H9 (cell line): ENCODE measurements around the gene CSRNP3. TPM values are rescaled to one million over a fixed set of nuclear protein-coding genes. Genes with fewer than 3 reads are reported as not detected.

ENCODE experiments used
- DNase-seq: peaks from one replicate; pipeline ENCODE4 v3.0.0-alpha.2; 2017
- H2AFZ ChIP-seq: one replicate; pipeline ENCODE4 v1.6.1; 2013; ENCODE audit warnings: mild to moderate bottlenecking, low read length, control low read depth, moderate library complexity
- H2AK5ac ChIP-seq: 2 replicates; pipeline ENCODE4 v1.6.1; 2013; ENCODE audit warnings: low read length, control low read depth, mixed read lengths; ENCODE audit not compliant: insufficient read length
- H2BK120ac ChIP-seq: one replicate; pipeline ENCODE4 v1.6.1; 2013; ENCODE audit warnings: low read depth, mild to moderate bottlenecking, low read length, control low read depth, inconsistent platforms; ENCODE audit not compliant: poor library complexity, severe bottlenecking
- H2BK12ac ChIP-seq: 2 replicates; pipeline ENCODE4 v1.6.1; 2013; ENCODE audit warnings: low read length, control low read depth, mixed read lengths, low read depth; ENCODE audit not compliant: insufficient read length
- H2BK15ac ChIP-seq: 2 replicates; pipeline ENCODE4 v1.6.1; 2013; ENCODE audit warnings: low read depth, low read length, control low read depth
- H2BK20ac ChIP-seq: one replicate; pipeline ENCODE4 v1.6.1; 2013; ENCODE audit warnings: low read depth, mild to moderate bottlenecking, low read length, control low read depth, inconsistent platforms; ENCODE audit not compliant: poor library complexity, severe bottlenecking
- H2BK5ac ChIP-seq: 2 replicates; pipeline ENCODE4 v1.6.1; 2013; ENCODE audit warnings: low read length, control low read depth, mixed read lengths; ENCODE audit not compliant: insufficient read length
- H3K14ac ChIP-seq: 2 replicates; pipeline ENCODE4 v1.6.1; 2013; ENCODE audit warnings: low read length, control low read depth; ENCODE audit not compliant: insufficient read depth
- H3K18ac ChIP-seq: 2 replicates; pipeline ENCODE4 v1.6.1; 2013; ENCODE audit warnings: low read depth, mild to moderate bottlenecking, mixed read lengths, low read length, control low read depth; ENCODE audit not compliant: insufficient read length
- H3K23ac ChIP-seq: 2 replicates; pipeline ENCODE4 v1.6.1; 2013; ENCODE audit warnings: low read length, control low read depth, mixed read lengths, low read depth; ENCODE audit not compliant: insufficient read length
- H3K23me2 ChIP-seq: 2 replicates; pipeline ENCODE4 v1.6.1; 2013; ENCODE audit warnings: low read depth, mild to moderate bottlenecking, mixed read lengths, low read length, control low read depth; ENCODE audit not compliant: insufficient read length, poor library complexity, severe bottlenecking
- H3K27ac ChIP-seq: 2 replicates; pipeline ENCODE4 v1.5.1; 2013; ENCODE audit warnings: low read length, control low read depth, mixed read lengths, low read depth; ENCODE audit not compliant: insufficient read length
- H3K27me3 ChIP-seq: 2 replicates; pipeline ENCODE4 v1.6.1; 2013; ENCODE audit warnings: low read length, control low read depth, inconsistent platforms; ENCODE audit not compliant: insufficient read depth
- H3K4ac ChIP-seq: 2 replicates; pipeline ENCODE4 v1.6.1; 2013; ENCODE audit warnings: low read depth, mild to moderate bottlenecking, control low read depth, inconsistent platforms, low read length, moderate library complexity
- H3K4me1 ChIP-seq: 2 replicates; pipeline ENCODE4 v1.6.1; 2013; ENCODE audit warnings: low read length, control low read depth, inconsistent platforms; ENCODE audit not compliant: insufficient read depth
- H3K4me2 ChIP-seq: 2 replicates; pipeline ENCODE4 v1.6.1; 2013; ENCODE audit warnings: low read length, control low read depth, mixed read lengths; ENCODE audit not compliant: insufficient read length, insufficient read depth
- H3K56ac ChIP-seq: 2 replicates; pipeline ENCODE4 v1.6.1; 2013; ENCODE audit warnings: low read depth, mild to moderate bottlenecking, mixed read lengths, low read length, control low read depth; ENCODE audit not compliant: insufficient read length
- H3K79me1 ChIP-seq: 2 replicates; pipeline ENCODE4 v1.6.1; 2013; ENCODE audit warnings: low read depth, mild to moderate bottlenecking, moderate library complexity, low read length, control low read depth, inconsistent platforms; ENCODE audit not compliant: insufficient read depth, poor library complexity, severe bottlenecking
- H3K79me2 ChIP-seq: 2 replicates; pipeline ENCODE4 v1.6.1; 2013; ENCODE audit warnings: low read length, control low read depth, inconsistent platforms; ENCODE audit not compliant: insufficient read depth
- H3K9ac ChIP-seq: 2 replicates; pipeline ENCODE4 v1.6.1; 2013; ENCODE audit warnings: low read length, control low read depth, mixed read lengths; ENCODE audit not compliant: insufficient read length; ENCODE audit errors: extremely low read depth
- H3K9me3 ChIP-seq: one replicate; pipeline ENCODE4 v1.6.1; 2013; ENCODE audit warnings: low read depth, low read length, inconsistent platforms; ENCODE audit not compliant: control insufficient read depth
- H3T11ph ChIP-seq: one replicate; pipeline ENCODE4 v1.6.1; 2013; ENCODE audit warnings: mild to moderate bottlenecking, low read length, control low read depth, inconsistent platforms
- H4K20me1 ChIP-seq: one replicate; pipeline ENCODE4 v1.6.1; 2013; ENCODE audit not compliant: control insufficient read depth, insufficient read length, insufficient read depth
- H4K5ac ChIP-seq: 2 replicates; pipeline ENCODE4 v1.6.1; 2013; ENCODE audit warnings: low read depth, mild to moderate bottlenecking, mixed read lengths, low read length, control low read depth; ENCODE audit not compliant: insufficient read length
- H4K8ac ChIP-seq: replicated peaks from 2 replicates; pipeline ENCODE4 v1.6.1; 2013; ENCODE audit warnings: low read length, control low read depth, mixed read lengths, low read depth; ENCODE audit not compliant: insufficient read length
- H4K91ac ChIP-seq: 2 replicates; pipeline ENCODE4 v1.6.1; 2013; ENCODE audit warnings: low read depth, mild to moderate bottlenecking, moderate library complexity, mixed read lengths, low read length, control low read depth; ENCODE audit not compliant: insufficient read length
- H3K27ac Mint-ChIP-seq, 3 experiments: 2 replicates in 2 of 3; 3 replicates in 1 of 3; pipeline ENCODE4 v1.8.0; 2020 to 2021; ENCODE audit warnings: mixed read lengths in 3 of 3, mild to moderate bottlenecking in 1 of 3, moderate library complexity in 1 of 3
- H3K27me3 Mint-ChIP-seq: 2 replicates; pipeline ENCODE4 v1.8.0; 2021; ENCODE audit warnings: low read depth, mild to moderate bottlenecking, moderate library complexity, mixed read lengths
- H3K36me3 Mint-ChIP-seq, 3 experiments: 2 replicates in 2 of 3; 3 replicates in 1 of 3; pipeline ENCODE4 v1.8.0; 2020 to 2021; ENCODE audit warnings: low read depth in 3 of 3, mixed read lengths in 3 of 3; ENCODE audit not compliant: insufficient read depth in 1 of 3
- H3K4me1 Mint-ChIP-seq, 2 experiments: 2 replicates each; pipeline ENCODE4 v1.8.0; 2020; ENCODE audit warnings: mixed read lengths in 2 of 2
- H3K4me3 Mint-ChIP-seq, 2 experiments: 2 replicates in 1 of 2; 3 replicates in 1 of 2; pipeline ENCODE4 v1.8.0; 2020 to 2021; ENCODE audit warnings: mild to moderate bottlenecking in 2 of 2, mixed read lengths in 2 of 2, moderate library complexity in 1 of 2
- H3K9me3 Mint-ChIP-seq, 2 experiments: 2 replicates in 1 of 2; 3 replicates in 1 of 2; pipeline ENCODE4 v1.8.0; 2020; ENCODE audit warnings: mild to moderate bottlenecking in 2 of 2, mixed read lengths in 2 of 2, moderate library complexity in 1 of 2
- WGBS: extraction: QIAGEN DNeasy Blood & Tissue Kit; methylation state at CpG from one replicate; pipeline ENCODE4 v1.1.7; 2013; ENCODE audit warnings: missing lambda C conversion rate, low lambda C conversion rate, mixed read lengths; ENCODE audit not compliant: insufficient read length; ENCODE audit errors: extremely low coverage; 5-methylcytosine and 5-hydroxymethylcytosine counted together
- total RNA-seq: library from RNA; stranded (reverse); gene quantifications from 2 replicates; pipeline ENCODE4 v1.2.1, GENCODE V29; 2021
- TF ChIP-seq, protein P1 (sequence below): fragments of 200-600 bp; sonication (generic); conservative IDR thresholded peaks from 3 replicates; pipeline ENCODE4 v1.8.0; 2021; ENCODE audit warnings: antibody characterized with exemption, mild to moderate bottlenecking

Gene CSRNP3
- total RNA-seq, 1 experiment from 2014 or later: 3.6 TPM

DNA sequence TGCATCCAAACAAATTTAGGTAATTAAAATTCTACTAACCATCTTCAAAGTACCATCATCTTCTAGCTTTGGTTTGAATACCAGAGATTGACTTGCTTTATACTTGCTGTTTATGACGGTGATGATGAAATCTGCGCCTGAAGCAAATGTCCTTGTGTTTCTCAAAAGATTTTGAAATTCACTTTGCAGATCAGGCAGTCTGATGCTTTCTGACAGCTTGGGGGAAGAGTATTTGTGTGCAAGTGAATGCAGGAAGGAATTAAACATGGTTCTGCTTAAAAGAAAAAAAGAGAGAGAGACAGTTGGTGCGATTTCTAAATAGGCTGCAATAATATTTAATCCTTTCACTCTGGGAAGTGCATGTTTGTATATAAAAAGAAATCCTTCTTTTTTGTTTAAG, 29.6 kb downstream of the CSRNP3 start:
- H3K9me3 ChIP-seq: no peaks in the 10 kb centered on the region
- H3K56ac ChIP-seq: no peak overlapping the region
- Mint-ChIP-seq H3K9me3 (no peaks in the 10 kb centered on the region), H3K36me3 (peaks cover 0 to 2% (median 0%) of the 10 kb centered on the region in 3 experiments; a peak in 2 of 7 replicates), H3K27me3 (no peaks in the 10 kb centered on the region), H3K27ac (peak overlapping the region in 2 of 3 experiments; percentile 1 to 31; a peak in 4 of 7 replicates), H3K4me3 (no peak overlapping the region), H3K4me1 (no peaks in the 10 kb centered on the region)
- no peak overlapping the region for H2BK15ac ChIP-seq
- no peak overlapping the region for H4K8ac ChIP-seq
- no peak overlapping the region for H3K18ac ChIP-seq
- H3K23ac ChIP-seq: no peak overlapping the region
- H3K9ac ChIP-seq: no peak overlapping the region
- H3K79me1 ChIP-seq: no peaks in the 10 kb centered on the region
- no peak for DNase-seq
- H4K20me1 ChIP-seq: no peaks in the 10 kb centered on the region
- no peak overlapping the region for H2BK5ac ChIP-seq
- no peak overlapping the region for H4K5ac ChIP-seq
- no peak overlapping the region for H2AFZ ChIP-seq
- H3K27me3 ChIP-seq: no peaks in the 10 kb centered on the region
- H3K79me2 ChIP-seq: no peaks in the 10 kb centered on the region
- WGBS: no CpG with 5 or more reads among the region's 3 CpGs
- no peak overlapping the region for H4K91ac ChIP-seq
- H3K4ac ChIP-seq: no peak overlapping the region
- H3K4me2 ChIP-seq: no peak overlapping the region
- no peak overlapping the region for H2BK12ac ChIP-seq
- H2BK20ac ChIP-seq: no peak overlapping the region
- TF ChIP-seq, protein P1, sequence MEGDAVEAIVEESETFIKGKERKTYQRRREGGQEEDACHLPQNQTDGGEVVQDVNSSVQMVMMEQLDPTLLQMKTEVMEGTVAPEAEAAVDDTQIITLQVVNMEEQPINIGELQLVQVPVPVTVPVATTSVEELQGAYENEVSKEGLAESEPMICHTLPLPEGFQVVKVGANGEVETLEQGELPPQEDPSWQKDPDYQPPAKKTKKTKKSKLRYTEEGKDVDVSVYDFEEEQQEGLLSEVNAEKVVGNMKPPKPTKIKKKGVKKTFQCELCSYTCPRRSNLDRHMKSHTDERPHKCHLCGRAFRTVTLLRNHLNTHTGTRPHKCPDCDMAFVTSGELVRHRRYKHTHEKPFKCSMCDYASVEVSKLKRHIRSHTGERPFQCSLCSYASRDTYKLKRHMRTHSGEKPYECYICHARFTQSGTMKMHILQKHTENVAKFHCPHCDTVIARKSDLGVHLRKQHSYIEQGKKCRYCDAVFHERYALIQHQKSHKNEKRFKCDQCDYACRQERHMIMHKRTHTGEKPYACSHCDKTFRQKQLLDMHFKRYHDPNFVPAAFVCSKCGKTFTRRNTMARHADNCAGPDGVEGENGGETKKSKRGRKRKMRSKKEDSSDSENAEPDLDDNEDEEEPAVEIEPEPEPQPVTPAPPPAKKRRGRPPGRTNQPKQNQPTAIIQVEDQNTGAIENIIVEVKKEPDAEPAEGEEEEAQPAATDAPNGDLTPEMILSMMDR: no peak
- H3K4me1 ChIP-seq: no peaks in the 10 kb centered on the region
- no peak overlapping the region for H3T11ph ChIP-seq
- no peak overlapping the region for H3K14ac ChIP-seq
- H3K23me2 ChIP-seq: no peaks in the 10 kb centered on the region
- no peak overlapping the region for H3K27ac ChIP-seq
- H2BK120ac ChIP-seq: no peak overlapping the region
- no peak overlapping the region for H2AK5ac ChIP-seq
